Activated CD4-positive, alpha-beta T cell treated with anti-CD3 and anti-CD28 coated beads, Interleukin-2, amount 50 U/mL, for 48 hours (primary cell): ENCODE measurements around the gene TMEM178B.
"Not testable (repeated sequence)": the region's sequence is repeated elsewhere in the genome, so short reads cannot be mapped to it uniquely, and the experiment has no call there.

Experiments used
- DNase-seq, 2 experiments: peaks; one replicate each; pipeline ENCODE4 v3.0.0-alpha.2; 2020

Gene TMEM178B

DNA sequence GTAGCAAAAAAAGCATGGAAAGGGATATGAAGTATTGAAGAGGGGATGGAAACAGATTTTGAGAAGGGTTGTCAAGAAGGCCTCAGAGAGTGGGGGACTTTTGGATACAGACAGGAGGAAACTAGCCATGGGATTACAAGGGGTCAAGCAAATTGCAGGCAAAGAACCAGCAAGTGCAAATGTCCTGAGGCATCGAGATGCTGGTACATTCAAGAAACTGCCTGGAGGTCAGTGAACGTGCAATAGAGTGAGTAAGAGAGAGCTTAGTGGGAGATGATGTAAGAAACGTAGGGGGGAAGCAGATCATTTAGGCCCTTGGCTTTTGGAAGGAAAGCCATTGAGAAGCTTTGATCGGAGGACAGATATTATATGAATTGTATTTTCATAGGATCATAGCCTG lies 250.0 kb downstream of the TMEM178B start:
- no peak for DNase-seq

GRCh38 chr7:141324870-141325269 lies 251.0 kb downstream of the TMEM178B start:
- no peak for DNase-seq

- DNase-seq: no peak
These were observed 251.4 kb downstream of the TMEM178B start for GRCh38 chr7:141325275-141325674.

GRCh38 chr7:141328290-141328689 lies 254.4 kb downstream of the TMEM178B start:
- no peak for DNase-seq

DNA sequence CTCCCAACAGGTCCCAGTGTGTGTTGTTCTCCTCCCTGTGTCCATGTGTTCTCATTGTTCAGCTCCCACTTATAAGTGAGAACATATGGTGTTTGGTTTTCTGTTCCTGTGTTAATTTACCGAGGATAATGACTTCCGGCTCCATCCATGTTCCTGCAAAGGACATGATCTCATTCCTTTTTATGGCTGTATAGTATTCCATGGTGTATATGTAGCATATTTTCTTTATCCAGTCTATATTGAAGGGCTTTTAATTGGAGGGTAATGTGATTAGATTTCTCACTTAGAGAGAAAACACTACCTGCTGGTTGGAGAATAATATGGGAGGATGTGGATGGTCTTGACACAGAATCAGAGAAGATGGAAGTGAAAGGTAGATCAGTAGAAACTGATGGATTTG lies 256.4 kb downstream of the TMEM178B start:
- not testable (repeated sequence) for DNase-seq

- no peak for DNase-seq
These were observed 259.6 kb downstream of the TMEM178B start for GRCh38 chr7:141333459-141333858.

- DNase-seq: no peak
These were observed 261.3 kb downstream of the TMEM178B start for GRCh38 chr7:141335164-141335563.

DNA sequence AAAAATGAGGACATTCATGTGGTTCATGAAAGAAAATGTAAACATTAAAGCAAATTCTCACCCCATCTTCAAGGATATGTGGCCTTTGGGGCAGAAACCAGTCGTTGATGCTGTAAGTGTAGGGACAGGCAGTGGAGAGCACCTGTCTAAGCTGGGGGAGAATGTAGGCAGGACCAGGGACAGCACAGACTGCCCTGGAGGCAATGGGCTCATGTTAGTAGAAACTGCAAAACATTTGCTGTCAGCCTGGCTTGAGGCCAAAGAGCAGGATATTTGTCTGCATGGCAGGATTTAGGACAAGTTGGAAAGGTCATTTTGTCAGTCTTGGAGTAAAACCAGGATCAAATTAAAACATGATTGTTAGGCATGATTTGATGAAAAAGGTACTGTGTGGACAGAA lies 265.7 kb downstream of the TMEM178B start:
- DNase-seq: no peak

DNA sequence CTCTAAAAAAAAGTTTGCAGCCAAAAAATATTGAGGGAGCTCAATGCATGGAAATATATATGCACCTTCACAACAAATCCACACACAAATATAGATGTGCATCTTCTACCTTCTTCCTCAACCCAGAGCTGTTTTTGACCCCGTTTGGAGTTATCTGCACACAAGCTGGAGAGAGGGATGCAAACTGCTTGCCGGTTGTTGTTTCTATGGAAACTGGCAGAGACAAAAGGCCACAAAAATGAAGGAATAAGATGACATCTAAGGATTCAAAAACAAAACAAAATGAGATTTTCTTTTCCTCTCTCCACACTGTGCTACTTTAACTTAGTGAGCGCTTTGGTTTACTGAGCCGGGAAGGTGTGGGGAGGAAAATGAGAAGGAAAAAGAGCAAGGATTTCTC lies 267.1 kb downstream of the TMEM178B start:
- no peak for DNase-seq

DNA sequence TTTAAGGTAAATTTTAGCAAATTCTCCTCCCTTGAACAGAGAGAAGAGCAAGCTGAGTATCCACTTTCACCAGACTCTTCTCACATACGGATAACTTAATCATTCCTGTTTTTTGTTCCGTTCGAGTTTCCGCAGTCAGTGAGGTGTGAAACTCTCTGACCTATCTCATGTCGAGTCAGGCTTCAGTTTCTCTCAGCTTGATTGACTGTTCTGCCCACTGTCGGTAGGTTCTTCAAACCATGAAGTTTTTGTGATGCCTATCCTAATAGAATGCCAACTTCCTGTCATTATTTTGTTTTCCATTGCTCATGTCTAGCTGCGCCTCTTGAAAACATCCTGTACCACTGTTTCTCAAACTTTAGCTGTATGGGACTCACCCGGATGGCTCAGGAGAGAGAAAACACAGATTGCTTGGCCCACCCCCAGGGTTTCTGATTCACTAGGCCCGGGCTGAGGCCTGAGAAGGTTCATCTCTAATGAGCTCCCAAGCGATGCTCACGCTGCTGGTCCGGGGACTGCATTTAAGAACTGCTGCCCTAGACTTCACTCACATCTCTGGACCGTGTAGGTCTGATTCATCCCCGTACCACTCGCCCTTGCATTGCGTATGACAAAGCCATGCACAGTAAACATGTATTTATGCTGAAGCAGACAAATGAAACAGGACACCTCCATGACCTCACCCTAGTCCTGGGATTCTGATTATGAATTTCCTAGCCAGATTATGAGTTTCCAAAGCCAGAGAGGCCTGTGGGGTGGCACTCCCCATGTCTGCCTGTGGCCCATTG lies 269.0 kb downstream of the TMEM178B start:
- no peak for DNase-seq

- DNase-seq: no peak
These were observed 270.5 kb downstream of the TMEM178B start for GRCh38 chr7:141344153-141344935.

DNA sequence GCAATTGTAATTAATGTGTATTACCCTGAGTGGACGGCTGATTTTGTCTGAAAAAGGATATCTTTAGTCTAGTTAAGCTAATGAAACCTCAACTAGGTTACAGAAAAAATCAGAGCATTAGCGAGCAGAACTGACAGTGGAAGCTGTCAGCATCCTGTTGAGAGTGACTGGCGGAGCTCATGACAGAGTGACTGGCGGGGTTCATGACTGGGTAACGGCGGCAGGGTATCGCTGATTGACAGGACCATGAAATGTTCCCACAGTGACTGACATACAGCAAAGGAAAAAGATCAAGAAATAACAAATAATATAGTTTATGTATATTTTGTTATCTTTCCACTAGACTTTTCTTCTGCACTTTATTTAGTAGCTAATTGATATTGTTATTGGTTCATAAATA lies 274.9 kb downstream of the TMEM178B start:
- no peak for DNase-seq

- no peak for DNase-seq
These were observed 275.5 kb downstream of the TMEM178B start for GRCh38 chr7:141349338-141349737.

DNA sequence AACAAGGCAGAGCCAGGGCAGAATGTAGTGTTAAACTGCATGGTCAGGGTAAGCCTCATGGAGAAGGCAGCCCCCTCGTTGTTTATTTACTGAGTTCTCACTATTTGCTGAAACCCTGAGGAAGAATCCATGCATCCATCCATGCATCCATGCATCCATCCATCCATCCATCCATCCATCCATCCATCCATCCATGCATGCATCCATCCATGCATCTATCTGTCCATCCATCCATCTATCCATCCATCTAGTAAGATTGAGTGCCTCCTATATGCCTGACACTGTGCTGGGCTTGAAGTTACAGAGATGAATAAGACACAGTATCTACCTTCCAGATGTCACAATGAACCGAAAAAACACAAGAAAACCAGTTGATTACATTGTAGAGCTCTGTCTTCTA lies 275.9 kb downstream of the TMEM178B start:
- no peak for DNase-seq

DNA sequence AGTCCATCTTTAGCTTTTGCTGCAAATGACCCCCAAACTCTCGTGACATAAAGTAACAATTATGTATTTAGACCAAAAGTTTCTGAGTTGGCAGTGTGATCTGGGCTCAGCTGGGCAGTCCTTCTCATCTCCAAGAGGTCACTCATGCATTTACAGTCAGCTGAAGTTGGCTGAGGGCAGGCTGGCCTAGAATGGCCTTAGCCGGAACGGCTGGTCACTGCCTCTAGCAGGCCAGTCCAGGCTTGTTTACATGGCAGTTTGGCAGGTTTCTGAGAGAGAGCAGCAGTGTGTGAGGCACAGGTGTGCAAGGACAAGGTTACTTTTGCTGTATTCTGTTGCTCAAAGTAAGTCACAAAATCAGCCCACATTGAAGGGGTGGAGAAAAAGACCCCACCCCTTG lies 277.3 kb downstream of the TMEM178B start:
- no peak for DNase-seq

- DNase-seq: no peak
These were observed 279.1 kb downstream of the TMEM178B start for GRCh38 chr7:141352955-141353354.

DNA sequence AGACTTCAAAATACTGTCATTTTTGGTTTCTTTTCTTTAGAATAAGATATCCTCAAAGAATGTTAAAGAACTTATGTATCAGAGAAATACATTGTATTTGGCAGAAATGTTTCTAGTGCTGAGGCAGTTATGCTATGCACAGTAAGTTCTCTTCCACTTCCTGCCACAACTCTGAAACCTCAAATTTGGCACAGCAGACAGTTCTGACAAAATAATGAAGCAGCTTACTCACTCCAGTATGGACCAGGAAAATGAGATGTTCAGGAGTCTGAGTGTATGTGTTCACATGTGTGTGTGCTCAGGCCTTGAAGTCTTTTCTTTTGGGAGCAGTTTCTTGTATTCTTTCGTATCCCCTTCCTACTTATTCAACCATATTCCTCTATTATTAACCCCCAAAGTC lies 280.4 kb downstream of the TMEM178B start:
- DNase-seq: no peak

- DNase-seq: no peak
These were observed 281.2 kb downstream of the TMEM178B start for GRCh38 chr7:141355032-141355431.

DNA sequence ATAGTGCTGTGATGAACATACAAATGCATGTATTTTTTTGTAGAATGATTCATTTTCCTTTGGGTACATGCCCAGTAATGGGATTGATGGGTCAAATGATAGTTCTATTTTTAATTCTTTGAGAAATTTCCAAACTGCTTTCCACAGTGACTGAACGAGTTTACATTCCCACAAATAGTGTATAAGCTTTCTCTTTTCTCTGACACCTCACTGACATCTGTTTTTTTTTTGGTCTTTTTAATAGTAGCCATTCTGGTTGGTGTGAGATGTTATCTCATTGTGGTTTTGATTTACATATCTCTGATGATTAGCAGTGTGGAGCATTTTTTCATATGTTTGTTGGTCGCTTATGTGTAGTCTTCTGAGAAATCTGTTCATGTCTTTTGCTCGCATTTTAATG lies 282.3 kb downstream of the TMEM178B start:
- no peak for DNase-seq

GRCh38 chr7:141358386-141358785 lies 284.5 kb downstream of the TMEM178B start:
- no peak for DNase-seq

DNA sequence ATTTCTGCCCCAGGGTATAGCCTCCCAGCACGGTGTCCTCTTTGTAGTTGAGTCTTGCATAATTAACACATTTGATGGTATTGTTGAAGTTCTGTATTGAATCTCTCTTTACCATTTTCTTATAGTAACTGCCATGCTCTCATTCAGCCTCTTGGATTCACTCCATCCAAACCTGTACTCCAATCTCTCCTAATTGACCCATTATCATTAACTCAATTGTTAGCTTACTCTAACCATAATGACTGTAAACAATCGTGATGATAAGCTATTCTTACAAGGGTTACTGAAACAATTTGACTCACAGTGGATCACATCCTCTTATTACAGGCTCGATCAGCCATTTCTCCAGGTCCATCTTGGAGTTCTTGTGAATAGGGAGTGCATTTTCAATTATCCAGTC lies 285.4 kb downstream of the TMEM178B start:
- no peak for DNase-seq

DNA sequence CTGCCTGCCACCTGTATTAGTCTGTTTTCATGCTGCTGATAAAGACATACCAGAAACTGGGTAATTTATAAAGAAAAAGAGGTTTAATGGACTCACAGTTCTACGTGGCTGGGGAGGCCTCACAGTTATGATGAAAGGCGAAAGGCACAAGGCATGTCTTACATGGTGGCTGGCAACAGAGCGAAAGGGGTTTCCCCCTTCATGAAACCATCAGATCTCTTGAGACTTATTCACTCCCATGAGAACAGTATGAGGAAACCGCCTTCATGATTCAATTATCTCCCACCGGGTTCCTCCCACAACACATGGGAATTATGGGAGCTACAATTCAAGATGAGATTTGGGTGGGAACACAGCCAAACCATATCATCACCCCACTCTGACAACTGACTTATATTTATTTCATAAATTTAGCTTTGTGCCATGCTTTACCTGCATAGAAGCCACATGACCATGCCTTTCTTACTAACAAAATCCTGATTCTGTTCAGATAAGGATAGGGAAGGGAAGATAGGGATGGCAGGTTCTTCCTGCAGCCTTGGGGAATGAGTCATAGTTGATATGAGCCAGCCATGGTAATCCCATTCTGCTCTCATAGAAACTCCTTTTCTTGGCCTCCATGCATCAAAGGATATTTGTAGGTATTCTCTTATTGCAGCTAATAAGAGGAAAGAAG lies 286.0 kb downstream of the TMEM178B start:
- no peak for DNase-seq

DNA sequence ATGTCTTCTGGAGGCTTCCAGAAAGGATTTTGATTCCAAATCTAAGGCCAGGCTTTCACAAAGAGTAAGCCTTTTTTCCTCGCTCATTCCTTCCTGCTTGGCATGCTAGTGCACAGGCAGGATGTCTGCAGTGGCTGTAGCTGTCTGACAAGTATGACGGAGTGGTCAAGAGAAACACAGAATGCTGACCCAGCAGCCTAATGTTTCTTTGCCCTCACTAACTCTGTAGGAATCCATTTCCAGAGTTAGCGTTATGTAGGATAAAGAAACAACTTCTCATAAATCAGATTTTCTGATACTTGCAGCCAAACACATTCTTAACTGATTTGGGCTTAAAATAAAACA lies 286.5 kb downstream of the TMEM178B start:
- no peak for DNase-seq

GRCh38 chr7:141360803-141361202 lies 286.9 kb downstream of the TMEM178B start:
- DNase-seq: no peak
